Measurements from ENCODE around the gene PLN. TPM values are rescaled to one million over a fixed set of nuclear protein-coding genes. Genes with fewer than 3 reads are reported as not detected.

The PLN gene
- total RNA-seq, 1 experiment from 2014 or later = not detected

- no peaks in the 10 kb centered on the region for H3K27me3 ChIP-seq (replicated peaks; ENCODE audit: control insufficient read depth, insufficient read depth, low read length)
- no peak overlapping the region for H3K27ac Mint-ChIP-seq (ENCODE audit: unreplicated experiment)
- DNase-seq = no peak
- BruUV-seq (replicated peaks) = no TSS peak
- H3K36me3 Mint-ChIP-seq (ENCODE audit: insufficient read depth, unreplicated experiment) = peaks cover 7% of the 10 kb centered on the region
- CTCF ChIA-PET = interaction anchor here (1.3 kb wide), 1 partner anchor 12 kb away, joined by 3 read pairs; no protein-coding TSS in a partner anchor
- no peaks in the 10 kb centered on the region for H3K36me3 ChIP-seq (ENCODE audit: control insufficient read depth, insufficient read depth, low read length)
- intact Hi-C loops (cut with micrococcal nuclease; ENCODE audit: unreplicated experiment) = no loop called here
- H3K4me1 Mint-ChIP-seq (ENCODE audit: low read depth, unreplicated experiment) = no peaks in the 10 kb centered on the region
- no peaks in the 10 kb centered on the region for H3K4me1 ChIP-seq
- H3K9me3 Mint-ChIP-seq (ENCODE audit: unreplicated experiment) = peaks cover 15% of the 10 kb centered on the region
- H3K27me3 Mint-ChIP-seq (ENCODE audit: insufficient read depth, unreplicated experiment) = no peaks in the 10 kb centered on the region
- H3K4me3 ChIP-seq (ENCODE audit: low read depth, low read length) = no peak overlapping the region
- no peaks in the 10 kb centered on the region; the same call in 1 of the 2 replicates for H3K9me3 ChIP-seq
- no peak for TF ChIP-seq CTCF (IDR thresholded peaks at IDR 0.05; ENCODE audit: insufficient read depth in 1 of 2, low read depth in 1 of 2, low read length in 1 of 2, severe bottlenecking in 1 of 2, unreplicated experiment in 1 of 2)
- POLR2A ChIA-PET = no interaction called here
- no peak overlapping the region for H3K4me3 Mint-ChIP-seq (ENCODE audit: unreplicated experiment)
Observed at GRCh38 chr6:118577972-118578371, 29.9 kb downstream of the PLN start.

GRCh38 chr6:118578617-118579016, 30.5 kb downstream of the PLN start:
- no TSS peak for BruUV-seq (replicated peaks)
- Mint-ChIP-seq H3K4me3 (ENCODE audit: unreplicated experiment) (no peak overlapping the region), H3K27ac (ENCODE audit: unreplicated experiment) (no peak overlapping the region), H3K4me1 (ENCODE audit: low read depth, unreplicated experiment) (no peaks in the 10 kb centered on the region), H3K9me3 (ENCODE audit: unreplicated experiment) (peaks cover 14% of the 10 kb centered on the region), H3K27me3 (ENCODE audit: insufficient read depth, unreplicated experiment) (no peaks in the 10 kb centered on the region), H3K36me3 (ENCODE audit: insufficient read depth, unreplicated experiment) (peaks cover 7% of the 10 kb centered on the region)
- CTCF ChIA-PET = interaction anchor here (1.3 kb wide), 1 partner anchor 13 kb away, joined by 3 read pairs; no protein-coding TSS in a partner anchor
- H3K9me3 ChIP-seq = no peaks in the 10 kb centered on the region; the same call in 1 of the 2 replicates
- intact Hi-C loops (cut with micrococcal nuclease; ENCODE audit: unreplicated experiment) = no loop called here
- POLR2A ChIA-PET = no interaction called here
- TF ChIP-seq CTCF (IDR thresholded peaks at IDR 0.05; ENCODE audit: insufficient read depth in 1 of 2, low read depth in 1 of 2, low read length in 1 of 2, severe bottlenecking in 1 of 2, unreplicated experiment in 1 of 2) = no peak
- DNase-seq = no peak
- H3K27me3 ChIP-seq (replicated peaks; ENCODE audit: control insufficient read depth, insufficient read depth, low read length) = no peaks in the 10 kb centered on the region
- H3K4me3 ChIP-seq (ENCODE audit: low read depth, low read length) = no peak overlapping the region
- no peaks in the 10 kb centered on the region for H3K4me1 ChIP-seq
- H3K36me3 ChIP-seq (ENCODE audit: control insufficient read depth, insufficient read depth, low read length) = no peaks in the 10 kb centered on the region

- Mint-ChIP-seq H3K4me3 (ENCODE audit: unreplicated experiment) (no peak overlapping the region), H3K27me3 (ENCODE audit: insufficient read depth, unreplicated experiment) (no peaks in the 10 kb centered on the region), H3K4me1 (ENCODE audit: low read depth, unreplicated experiment) (no peaks in the 10 kb centered on the region), H3K9me3 (ENCODE audit: unreplicated experiment) (peaks cover 3% of the 10 kb centered on the region), H3K27ac (ENCODE audit: unreplicated experiment) (no peak overlapping the region), H3K36me3 (ENCODE audit: insufficient read depth, unreplicated experiment) (peaks cover 3% of the 10 kb centered on the region)
- Histone ChIP-seq H3K4me1 (no peaks in the 10 kb centered on the region), H3K9me3 (no peaks in the 10 kb centered on the region), H3K4me3 (ENCODE audit: low read depth, low read length) (no peak overlapping the region), H3K36me3 (ENCODE audit: control insufficient read depth, insufficient read depth, low read length) (no peaks in the 10 kb centered on the region), H3K27me3 (replicated peaks; ENCODE audit: control insufficient read depth, insufficient read depth, low read length) (no peaks in the 10 kb centered on the region)
- no TSS peak for BruUV-seq (replicated peaks)
- POLR2A ChIA-PET = no interaction called here
- intact Hi-C loops (cut with micrococcal nuclease; ENCODE audit: unreplicated experiment) = loop anchor here (1.0 to 2.0 kb wide), 3 partner anchors 14 to 739 kb away; no protein-coding TSS in a partner anchor
- CTCF ChIA-PET = no interaction called here
- no peak for TF ChIP-seq CTCF (IDR thresholded peaks at IDR 0.05; ENCODE audit: insufficient read depth in 1 of 2, low read depth in 1 of 2, low read length in 1 of 2, severe bottlenecking in 1 of 2, unreplicated experiment in 1 of 2)
- DNase-seq = no peak
Observed at GRCh38 chr6:118579786-118580185, 31.7 kb downstream of the PLN start.

All from Caco-2 (cell line).